ENCODE data around the gene EOMES. TPM values are rescaled to one million over a fixed set of nuclear protein-coding genes. Genes with fewer than 3 reads are reported as not detected.

Gene EOMES
- total RNA-seq, 1 donor from 2014 or later = not detected

GRCh38 chr3:27718459-27718858 is 3.7 kb downstream of the EOMES start:
- DNase-seq (ENCODE audit: low read depth) (no peak), FAIRE-seq (no peak)
- no peaks in the 10 kb centered on the region for H3K36me3 ChIP-seq (ENCODE audit: control insufficient read depth, insufficient read depth, low read length)
- H3K27me3 ChIP-seq (ENCODE audit: control insufficient read depth, insufficient read depth, low read length) = peaks cover 26% of the 10 kb centered on the region
- no peak overlapping the region for H3K4me3 ChIP-seq (ENCODE audit: low read depth, low read length)
- no peak for TF ChIP-seq CTCF (IDR thresholded peaks at IDR 0.05; ENCODE audit: insufficient read depth, low read length, severe bottlenecking)

DNA sequence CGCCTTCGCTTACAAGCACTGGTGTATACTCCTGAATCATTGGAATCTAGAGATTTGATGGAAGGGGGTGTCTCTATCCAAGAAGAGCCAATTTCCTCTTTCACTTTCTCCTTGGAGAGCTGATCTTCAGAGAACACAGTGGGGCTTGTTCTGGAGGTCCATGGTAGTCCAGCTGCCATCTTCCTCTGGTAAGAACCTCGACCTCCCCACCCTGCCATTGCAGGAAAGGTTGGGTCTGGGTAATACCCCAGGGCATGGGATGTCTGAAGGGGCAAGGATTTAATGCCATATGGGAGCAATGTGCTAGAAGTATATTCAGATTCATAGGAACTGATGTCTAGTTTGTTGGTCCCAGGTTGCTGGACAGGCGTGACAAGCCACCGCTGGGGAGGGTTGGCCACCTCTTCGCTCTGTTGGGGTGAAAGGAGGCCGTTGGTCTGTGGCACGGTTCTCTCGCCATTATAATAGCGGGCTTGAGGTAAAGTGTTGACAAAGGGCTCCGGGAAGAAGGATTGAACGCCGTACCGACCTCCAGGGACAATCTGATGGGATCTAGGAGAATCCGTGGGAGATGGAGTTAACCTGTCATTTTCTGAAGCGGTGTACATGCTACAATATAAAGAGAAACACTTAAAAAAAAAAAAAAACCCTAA is 4.8 kb downstream of the EOMES start:
- TF ChIP-seq CTCF (IDR thresholded peaks at IDR 0.05; ENCODE audit: insufficient read depth, low read length, severe bottlenecking) = no peak
- Histone ChIP-seq H3K27me3 (ENCODE audit: control insufficient read depth, insufficient read depth, low read length) (peaks cover 22% of the 10 kb centered on the region), H3K4me3 (ENCODE audit: low read depth, low read length) (no peak overlapping the region), H3K36me3 (ENCODE audit: control insufficient read depth, insufficient read depth, low read length) (no peaks in the 10 kb centered on the region)
- no peak for DNase-seq (ENCODE audit: low read depth)
- no peak for FAIRE-seq

DNA sequence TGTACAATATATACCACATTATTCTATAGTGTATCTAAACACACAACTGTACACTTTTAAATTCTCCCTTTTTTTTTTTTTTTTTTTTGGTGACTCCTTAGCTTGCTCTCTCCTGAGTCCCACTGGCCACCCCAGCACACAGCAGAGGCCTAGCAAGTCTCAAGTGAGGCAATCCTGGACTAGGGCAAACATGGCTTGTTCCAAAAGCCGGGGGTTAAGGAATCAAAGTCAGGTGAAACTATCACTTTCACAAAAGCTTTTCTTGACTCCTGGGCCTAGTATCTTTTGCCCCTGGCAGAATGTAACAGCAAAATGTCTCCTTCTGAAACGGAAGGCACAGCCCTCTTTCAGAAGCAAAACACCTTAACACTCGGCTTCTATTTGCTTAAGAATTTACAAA is 5.8 kb downstream of the EOMES start:
- Histone ChIP-seq H3K27me3 (ENCODE audit: control insufficient read depth, insufficient read depth, low read length) (peaks cover 19% of the 10 kb centered on the region), H3K4me3 (ENCODE audit: low read depth, low read length) (no peak overlapping the region), H3K36me3 (ENCODE audit: control insufficient read depth, insufficient read depth, low read length) (no peaks in the 10 kb centered on the region)
- FAIRE-seq (no peak), DNase-seq (ENCODE audit: low read depth) (no peak)
- no peak for TF ChIP-seq CTCF (IDR thresholded peaks at IDR 0.05; ENCODE audit: insufficient read depth, low read length, severe bottlenecking)

DNA sequence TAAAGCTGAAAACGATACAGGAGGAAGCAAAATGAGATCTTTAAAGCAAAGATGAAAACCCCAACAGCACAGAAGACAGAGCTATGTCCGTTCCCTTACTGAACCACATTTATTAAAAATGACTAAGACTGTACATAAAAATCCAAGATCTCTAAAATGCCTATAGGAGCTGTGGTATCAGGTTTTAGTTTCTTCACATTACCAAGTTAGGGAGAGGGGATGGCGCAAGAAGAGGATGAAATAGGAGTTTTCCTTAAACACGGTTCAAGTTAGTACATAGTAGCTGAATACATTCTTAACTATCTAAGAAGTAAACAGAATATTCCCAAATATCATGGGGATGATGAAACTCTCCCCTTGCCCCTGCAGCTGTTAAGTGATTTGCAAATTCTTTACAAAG is 6.3 kb downstream of the EOMES start:
- TF ChIP-seq CTCF (IDR thresholded peaks at IDR 0.05; ENCODE audit: insufficient read depth, low read length, severe bottlenecking) = no peak
- H3K27me3 ChIP-seq (ENCODE audit: control insufficient read depth, insufficient read depth, low read length) = peaks cover 19% of the 10 kb centered on the region
- FAIRE-seq (no peak), DNase-seq (ENCODE audit: low read depth) (no peak)
- H3K4me3 ChIP-seq (ENCODE audit: low read depth, low read length) = no peak overlapping the region
- no peaks in the 10 kb centered on the region for H3K36me3 ChIP-seq (ENCODE audit: control insufficient read depth, insufficient read depth, low read length)

GRCh38 chr3:27715454-27715806 is 6.7 kb downstream of the EOMES start:
- no peak for TF ChIP-seq CTCF (IDR thresholded peaks at IDR 0.05; ENCODE audit: insufficient read depth, low read length, severe bottlenecking)
- Histone ChIP-seq H3K36me3 (ENCODE audit: control insufficient read depth, insufficient read depth, low read length) (no peaks in the 10 kb centered on the region), H3K27me3 (ENCODE audit: control insufficient read depth, insufficient read depth, low read length) (peaks cover 19% of the 10 kb centered on the region), H3K4me3 (ENCODE audit: low read depth, low read length) (no peak overlapping the region)
- no peak for FAIRE-seq
- DNase-seq (ENCODE audit: low read depth) = no peak

Data from bronchial epithelial cell (primary cell).